Tibial artery (tissue), 4 donors: Measurements from ENCODE around the gene NLGN1.

Source experiments
- DNase-seq, 2 donors: peaks; one replicate each; pipeline ENCODE4 v3.0.0-alpha.2; 2019
- H3K27ac ChIP-seq, 2 donors: fragments of 200-600 bp; sonication (generic) in 1 of 2; 1 replicate in 1 of 2; 2 replicates in 1 of 2; pipeline ENCODE4 v1.5.1; 2018 to 2019; ENCODE audit warnings: mild to moderate bottlenecking in 1 of 2
- H3K27me3 ChIP-seq, 2 donors: fragments of 200-600 bp; sonication (generic) in 1 of 2; one replicate each; pipeline versions ENCODE4 v1.5.1 to v1.6.0; 2016 to 2019
- H3K36me3 ChIP-seq, 3 donors: fragments of 200-600 bp; sonication (generic) in 2 of 3; one replicate each; pipeline ENCODE4 v1.5.1; 2016 to 2019; ENCODE audit warnings: mild to moderate bottlenecking in 2 of 3
- H3K4me1 ChIP-seq, 4 donors: fragments of 200-600 bp; sonication (generic) in 2 of 4; 1 replicate in 3 of 4; 2 replicates in 1 of 4; pipeline ENCODE4 v1.5.1; 2016 to 2019
- H3K4me3 ChIP-seq, 2 donors: fragments of 200-600 bp; sonication (generic) in 1 of 2; 1 replicate in 1 of 2; 2 replicates in 1 of 2; pipeline ENCODE4 v1.5.1; 2018 to 2019; ENCODE audit warnings: mild to moderate bottlenecking in 2 of 2
- H3K9me3 ChIP-seq, 3 donors: fragments of 200-600 bp; sonication (generic) in 1 of 3; one replicate each; pipeline ENCODE4 v1.5.1; 2016 to 2019
- intact Hi-C: fragments of 100-400 bp; cut with DNase I; formaldehyde crosslinking; loops from one replicate; pipeline ENCODE4 v1.15.0; 2023; ENCODE audit warnings: low total_unique reads
- TF ChIP-seq, protein P1 (sequence below), 2 experiments: fragments of 200-600 bp in 1 of 2; fragments of 450-650 bp in 1 of 2; IDR thresholded peaks; one replicate each; pipeline ENCODE4 v1.5.1; 2017 to 2019; ENCODE audit warnings: antibody characterized with exemption in 2 of 2, mild to moderate bottlenecking in 1 of 2, moderate library complexity in 1 of 2

The NLGN1 gene

GRCh38 chr3:173747427-173747826, 349.9 kb downstream of the NLGN1 start:
- Histone ChIP-seq H3K4me1 (no peaks in the 10 kb centered on the region), H3K9me3 (no peaks in the 10 kb centered on the region), H3K27ac (no peak overlapping the region), H3K27me3 (no peaks in the 10 kb centered on the region), H3K4me3 (no peak overlapping the region), H3K36me3 (no peaks in the 10 kb centered on the region)
- TF ChIP-seq, protein P1, sequence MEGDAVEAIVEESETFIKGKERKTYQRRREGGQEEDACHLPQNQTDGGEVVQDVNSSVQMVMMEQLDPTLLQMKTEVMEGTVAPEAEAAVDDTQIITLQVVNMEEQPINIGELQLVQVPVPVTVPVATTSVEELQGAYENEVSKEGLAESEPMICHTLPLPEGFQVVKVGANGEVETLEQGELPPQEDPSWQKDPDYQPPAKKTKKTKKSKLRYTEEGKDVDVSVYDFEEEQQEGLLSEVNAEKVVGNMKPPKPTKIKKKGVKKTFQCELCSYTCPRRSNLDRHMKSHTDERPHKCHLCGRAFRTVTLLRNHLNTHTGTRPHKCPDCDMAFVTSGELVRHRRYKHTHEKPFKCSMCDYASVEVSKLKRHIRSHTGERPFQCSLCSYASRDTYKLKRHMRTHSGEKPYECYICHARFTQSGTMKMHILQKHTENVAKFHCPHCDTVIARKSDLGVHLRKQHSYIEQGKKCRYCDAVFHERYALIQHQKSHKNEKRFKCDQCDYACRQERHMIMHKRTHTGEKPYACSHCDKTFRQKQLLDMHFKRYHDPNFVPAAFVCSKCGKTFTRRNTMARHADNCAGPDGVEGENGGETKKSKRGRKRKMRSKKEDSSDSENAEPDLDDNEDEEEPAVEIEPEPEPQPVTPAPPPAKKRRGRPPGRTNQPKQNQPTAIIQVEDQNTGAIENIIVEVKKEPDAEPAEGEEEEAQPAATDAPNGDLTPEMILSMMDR (IDR thresholded peaks at IDR 0.05), result no peak
- intact Hi-C loops, result no loop called here
- DNase-seq, result no peak

- DNase-seq, result no peak
- TF ChIP-seq, protein P1 (IDR thresholded peaks at IDR 0.05), result no peak
- Histone ChIP-seq H3K4me1 (no peaks in the 10 kb centered on the region), H3K9me3 (no peaks in the 10 kb centered on the region), H3K36me3 (no peaks in the 10 kb centered on the region), H3K27me3 (no peaks in the 10 kb centered on the region), H3K4me3 (no peak overlapping the region), H3K27ac (no peak overlapping the region)
- intact Hi-C loops, result no loop called here
These were observed 350.6 kb downstream of the NLGN1 start for GRCh38 chr3:173748105-173748504.

- Histone ChIP-seq H3K36me3 (no peaks in the 10 kb centered on the region), H3K4me3 (no peak overlapping the region), H3K4me1 (no peaks in the 10 kb centered on the region), H3K9me3 (no peaks in the 10 kb centered on the region), H3K27me3 (no peaks in the 10 kb centered on the region), H3K27ac (no peak overlapping the region)
- TF ChIP-seq, protein P1 (IDR thresholded peaks at IDR 0.05), result no peak
- intact Hi-C loops, result no loop called here
- DNase-seq, result no peak
These were observed 352.6 kb downstream of the NLGN1 start for GRCh38 chr3:173750095-173750494.

GRCh38 chr3:173750591-173750990, 353.0 kb downstream of the NLGN1 start:
- no peaks in the 10 kb centered on the region for H3K27me3 ChIP-seq
- no peak overlapping the region for H3K4me3 ChIP-seq
- TF ChIP-seq, protein P1 (IDR thresholded peaks at IDR 0.05), result no peak
- H3K36me3 ChIP-seq, result no peaks in the 10 kb centered on the region
- DNase-seq, result no peak
- H3K27ac ChIP-seq, result no peak overlapping the region
- intact Hi-C loops, result no loop called here
- H3K9me3 ChIP-seq, result no peaks in the 10 kb centered on the region
- no peaks in the 10 kb centered on the region for H3K4me1 ChIP-seq

- intact Hi-C loops, result no loop called here
- no peaks in the 10 kb centered on the region for H3K9me3 ChIP-seq
- no peak overlapping the region for H3K4me3 ChIP-seq
- DNase-seq, result no peak
- H3K27ac ChIP-seq, result no peak overlapping the region
- H3K27me3 ChIP-seq, result no peaks in the 10 kb centered on the region
- TF ChIP-seq, protein P1 (IDR thresholded peaks at IDR 0.05), result no peak
- H3K36me3 ChIP-seq, result no peaks in the 10 kb centered on the region
- no peaks in the 10 kb centered on the region for H3K4me1 ChIP-seq
These were observed 356.0 kb downstream of the NLGN1 start for GRCh38 chr3:173753593-173753992.

DNA sequence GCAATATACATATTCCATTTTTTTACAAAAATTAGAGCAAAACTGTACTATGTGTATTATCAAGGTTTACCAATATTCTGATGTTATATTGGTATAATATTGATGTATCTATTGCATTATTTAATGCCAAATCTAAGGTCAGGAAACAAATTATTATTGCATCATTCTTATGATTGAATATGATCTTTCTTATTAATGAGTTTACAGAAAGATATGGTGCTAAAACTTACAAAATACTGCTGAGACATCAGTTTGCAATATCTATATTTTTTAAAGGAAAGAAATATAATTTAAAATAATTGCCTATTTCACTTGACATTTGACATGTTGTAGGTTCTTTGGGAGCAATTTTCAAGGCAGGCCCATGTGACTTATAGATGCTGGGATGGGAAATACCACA, 357.6 kb downstream of the NLGN1 start:
- TF ChIP-seq, protein P1 (IDR thresholded peaks at IDR 0.05), result no peak
- DNase-seq, result no peak
- H3K4me1 ChIP-seq, result no peaks in the 10 kb centered on the region
- intact Hi-C loops, result no loop called here
- H3K27ac ChIP-seq, result no peak overlapping the region
- no peaks in the 10 kb centered on the region for H3K36me3 ChIP-seq
- no peaks in the 10 kb centered on the region for H3K27me3 ChIP-seq
- no peak overlapping the region for H3K4me3 ChIP-seq
- H3K9me3 ChIP-seq, result no peaks in the 10 kb centered on the region
